Kidney (tissue), 14 donors: ENCODE data around the gene PDK3. TPM values are rescaled to one million over a fixed set of nuclear protein-coding genes. Genes with fewer than 3 reads are reported as not detected.

ENCODE experiments used
- DNase-seq, 5 donors: peaks; one replicate each; pipeline ENCODE4 v3.0.0-alpha.2; 2013 to 2020
- FAIRE-seq: peaks from 2 replicates; lab custom pipeline; 2012; peaks lifted over from hg19 to GRCh38; lab: Jason Lieb, UNC
- H3K27ac ChIP-seq, 2 donors: one replicate each; pipeline ENCODE4 v1.7.0; 2013; ENCODE audit warnings: low read depth in 2 of 2, low read length in 2 of 2, inconsistent platforms in 1 of 2
- H3K27me3 ChIP-seq: one replicate; pipeline ENCODE4 v1.7.1; 2013; ENCODE audit warnings: low read length, inconsistent platforms; ENCODE audit not compliant: control insufficient read depth, insufficient read depth
- H3K36me3 ChIP-seq, 3 donors: one replicate each; pipeline versions ENCODE4 v1.7.0 to v1.7.1; 2013; ENCODE audit warnings: low read length in 3 of 3, control low read depth in 1 of 3, inconsistent platforms in 1 of 3; ENCODE audit not compliant: insufficient read depth in 3 of 3, control insufficient read depth in 2 of 3
- H3K4me1 ChIP-seq, 3 donors: one replicate each; pipeline versions ENCODE4 v1.7.0 to v1.7.1; 2013; ENCODE audit warnings: low read length in 3 of 3, inconsistent platforms in 1 of 3, low read depth in 1 of 3; ENCODE audit not compliant: control insufficient read depth in 2 of 3, insufficient read depth in 2 of 3
- H3K4me3 ChIP-seq, 3 donors: one replicate each; pipeline versions ENCODE4 v1.7.0 to v1.8.1; 2013; ENCODE audit warnings: low read length in 3 of 3, control low read depth in 1 of 3, inconsistent platforms in 1 of 3
- H3K9ac ChIP-seq, 3 donors: one replicate each; pipeline versions ENCODE4 v1.7.0 to v1.7.1; 2013; ENCODE audit warnings: low read length in 3 of 3, control low read depth in 1 of 3, inconsistent platforms in 1 of 3
- H3K9me3 ChIP-seq, 3 donors: one replicate each; pipeline versions ENCODE4 v1.7.0 to v1.7.1; 2013; ENCODE audit warnings: low read length in 3 of 3, control low read depth in 1 of 3, inconsistent platforms in 1 of 3; ENCODE audit not compliant: control insufficient read depth in 2 of 3, insufficient read depth in 1 of 3
- CTCF ChIP-seq: IDR thresholded peaks from 3 replicates; pipeline ENCODE4 v1.5.1; 2012; ENCODE audit warnings: mild to moderate bottlenecking, moderate library complexity, borderline replicate concordance; ENCODE audit not compliant: insufficient read depth; ENCODE audit errors: extremely low read depth
- intact Hi-C: fragments of 100-400 bp; cut with DNase I; formaldehyde crosslinking; loops from one replicate; pipeline ENCODE4 v1.11.1; 2022
- polyA plus RNA-seq: library from polyadenylated mRNA; stranded (reverse); fragments of 350-450 nt; fragmentation: Illumina TruSeq; extraction: RNeasy Lipid Tissue Mini Kit (QIAGEN cat#74804); gene quantifications from one replicate; pipeline ENCODE4 v1.2.3, GENCODE V29; 2014; ENCODE audit warnings: low read depth, low replicate concordance; ENCODE audit not compliant: insufficient read depth
- total RNA-seq: library from RNA; stranded (reverse); fragmentation: NEBNext Ultra II Directional; extraction: Animal tissue kit (Norgen Biotek cat#: 25700); gene quantifications from one replicate; pipeline ENCODE4 v1.2.1, GENCODE V29; 2021
- donor health status: control.
- donor health status: control.
- donor health status: control.
- donor health status: control.
- donor health status: control.
- donor health status: DM: yes; HTN: yes; CAD: no.
- donor health status: Normal renal cell carcinoma (clear cell type).

PDK3 gene
- total and polyA plus RNA-seq, 2 donors from 2014 or later, result 8.8 to 17.0 TPM

GRCh38 chrX:24424948-24425347 is 40.1 kb upstream of the PDK3 start:
- Histone ChIP-seq H3K36me3 (no peaks in the 10 kb centered on the region), H3K9ac (no peak overlapping the region), H3K27me3 (peaks cover 2% of the 10 kb centered on the region), H3K4me1 (peaks cover 0 to 8% (median 0%) of the 10 kb centered on the region in 3 donors), H3K9me3 (no peaks in the 10 kb centered on the region), H3K4me3 (no peak overlapping the region), H3K27ac (no peak overlapping the region)
- FAIRE-seq (no peak), DNase-seq (no peak)
- intact Hi-C loops, result no loop called here
- TF ChIP-seq CTCF, result no peak

- H3K9me3 ChIP-seq, result no peaks in the 10 kb centered on the region
- TF ChIP-seq CTCF, result no peak
- FAIRE-seq (no peak), DNase-seq (no peak)
- no peaks in the 10 kb centered on the region for H3K36me3 ChIP-seq
- no peak overlapping the region for H3K4me3 ChIP-seq
- H3K9ac ChIP-seq, result no peak overlapping the region
- intact Hi-C loops, result no loop called here
- H3K27ac ChIP-seq, result no peak overlapping the region
- H3K27me3 ChIP-seq, result peaks cover 2% of the 10 kb centered on the region
- peaks cover 0 to 8% (median 0%) of the 10 kb centered on the region in 3 donors for H3K4me1 ChIP-seq
Measured at GRCh38 chrX:24425806-24426205, 39.3 kb upstream of the PDK3 start.

GRCh38 chrX:24426340-24426913 is 38.7 kb upstream of the PDK3 start:
- DNase-seq (peak in 2 of 5 donors; percentile 12 to 29), FAIRE-seq (no peak)
- Histone ChIP-seq H3K4me1 (peaks cover 0 to 8% (median 0%) of the 10 kb centered on the region in 3 donors), H3K36me3 (no peaks in the 10 kb centered on the region), H3K27ac (peak overlapping the region in 1 of 2 donors; percentile 23), H3K27me3 (peaks cover 2% of the 10 kb centered on the region), H3K4me3 (no peak overlapping the region), H3K9ac (no peak overlapping the region), H3K9me3 (no peaks in the 10 kb centered on the region)
- no peak for TF ChIP-seq CTCF
- intact Hi-C loops, result no loop called here
